ENCODE measurements around the gene TYSND1. TPM values are rescaled to one million over a fixed set of nuclear protein-coding genes. Genes with fewer than 3 reads are reported as not detected.
"Not testable (repeated sequence)": the region's sequence is repeated elsewhere in the genome, so short reads cannot be mapped to it uniquely, and the experiment has no call there.

TYSND1 gene
- total and polyA plus RNA-seq, 12 donors: 4.1 to 33.1 (median 18.0) TPM

GRCh38 chr10:70188768-70189167 lies 42.3 kb upstream of the TYSND1 start:
- peaks cover 27 to 36% of the 10 kb centered on the region in 2 donors for H3K4me1 ChIP-seq (replicated peaks in 1 of 2)
- no peaks in the 10 kb centered on the region for H3K36me3 ChIP-seq (replicated peaks in 1 of 2)
- H3K27me3 ChIP-seq: no peaks in the 10 kb centered on the region
- intact Hi-C loops (cut with DNase I): no loop called here
- 51 to 75% (median 59%) methylated on average over 1 of the region's 1 CpG for WGBS, 4 donors
- no peak for DNase-seq
- TF ChIP-seq CTCF (IDR thresholded peaks at IDR 0.05): no peak
- no peak overlapping the region for H3K4me3 ChIP-seq
- no peak overlapping the region for H3K27ac ChIP-seq
- H3K9me3 ChIP-seq (replicated peaks in 1 of 3): no peaks in the 10 kb centered on the region

GRCh38 chr10:70186571-70186970 lies 40.1 kb upstream of the TYSND1 start:
- WGBS, 4 donors: 51 to 59% (median 53%) methylated on average over 3 of the region's 3 CpGs
- H3K27ac ChIP-seq: no peak overlapping the region

GRCh38 chr10:70186090-70186489 lies 39.6 kb upstream of the TYSND1 start:
- no peak overlapping the region for H3K4me3 ChIP-seq
- no peak overlapping the region for H3K27ac ChIP-seq
- H3K27me3 ChIP-seq: no peaks in the 10 kb centered on the region
- 83 to 91% (median 84%) methylated on average over 5 of the region's 5 CpGs for WGBS, 4 donors
- TF ChIP-seq CTCF (IDR thresholded peaks at IDR 0.05): no peak
- no peak for TF ChIP-seq POLR2A (IDR thresholded peaks at IDR 0.05)
- no peak for DNase-seq
- peaks cover 6 to 11% of the 10 kb centered on the region in 2 donors for H3K4me1 ChIP-seq (replicated peaks in 1 of 2)
- H3K36me3 ChIP-seq (replicated peaks in 1 of 2): no peaks in the 10 kb centered on the region
- intact Hi-C loops (cut with DNase I): no loop called here
- no peaks in the 10 kb centered on the region for H3K9me3 ChIP-seq (replicated peaks in 1 of 3)

More at GRCh38 chr10:70186571-70186970, 40.1 kb upstream of the TYSND1 start:
- H3K9me3 ChIP-seq (replicated peaks in 1 of 3): no peaks in the 10 kb centered on the region
- no peaks in the 10 kb centered on the region for H3K27me3 ChIP-seq
- intact Hi-C loops (cut with DNase I): no loop called here
- no peak overlapping the region for H3K4me3 ChIP-seq
- H3K36me3 ChIP-seq (replicated peaks in 1 of 2): no peaks in the 10 kb centered on the region
- DNase-seq: no peak
- peaks cover 10 to 16% of the 10 kb centered on the region in 2 donors for H3K4me1 ChIP-seq (replicated peaks in 1 of 2)
- TF ChIP-seq CTCF (IDR thresholded peaks at IDR 0.05) (no peak), POLR2A (IDR thresholded peaks at IDR 0.05) (no peak)

GRCh38 chr10:70183304-70183703 lies 36.8 kb upstream of the TYSND1 start:
- no peak for DNase-seq
- intact Hi-C loops (cut with DNase I): no loop called here
- Histone ChIP-seq H3K27me3 (no peaks in the 10 kb centered on the region), H3K9me3 (replicated peaks in 1 of 3) (no peaks in the 10 kb centered on the region), H3K27ac (no peak overlapping the region), H3K36me3 (replicated peaks in 1 of 2) (no peaks in the 10 kb centered on the region), H3K4me3 (no peak overlapping the region), H3K4me1 (replicated peaks in 1 of 2) (no peaks in the 10 kb centered on the region)
- no peak for TF ChIP-seq CTCF (IDR thresholded peaks at IDR 0.05)
- no peak for TF ChIP-seq POLR2A (IDR thresholded peaks at IDR 0.05)
- 70 to 85% (median 78%) methylated on average over 2 of the region's 2 CpGs for WGBS, 4 donors

- H3K4me1 ChIP-seq (replicated peaks in 1 of 2); intact Hi-C loops (cut with DNase I); H3K4me3 ChIP-seq; H3K27ac ChIP-seq; H3K27me3 ChIP-seq; DNase-seq; H3K36me3 ChIP-seq (replicated peaks in 1 of 2); H3K9me3 ChIP-seq (replicated peaks in 1 of 3): not testable (repeated sequence)
- 82 to 92% (median 88%) methylated on average over 8 of the region's 8 CpGs for WGBS, 4 donors
Observed at GRCh38 chr10:70179209-70179608, 32.7 kb upstream of the TYSND1 start.

Data from adrenal gland (tissue), 12 donors.